EH (cell line): ENCODE measurements around the gene ATRN.
A peak's percentile ranks its signal among the peaks of the same experiment; 100 is the strongest.
"Not testable (repeated sequence)": the region's sequence is repeated elsewhere in the genome, so short reads cannot be mapped to it uniquely, and the experiment has no call there.

Experiments
- DNase-seq: peaks from one replicate; pipeline ENCODE4 v3.0.0-alpha.2; 2015; ENCODE audit warnings: low read depth

Gene ATRN

DNA sequence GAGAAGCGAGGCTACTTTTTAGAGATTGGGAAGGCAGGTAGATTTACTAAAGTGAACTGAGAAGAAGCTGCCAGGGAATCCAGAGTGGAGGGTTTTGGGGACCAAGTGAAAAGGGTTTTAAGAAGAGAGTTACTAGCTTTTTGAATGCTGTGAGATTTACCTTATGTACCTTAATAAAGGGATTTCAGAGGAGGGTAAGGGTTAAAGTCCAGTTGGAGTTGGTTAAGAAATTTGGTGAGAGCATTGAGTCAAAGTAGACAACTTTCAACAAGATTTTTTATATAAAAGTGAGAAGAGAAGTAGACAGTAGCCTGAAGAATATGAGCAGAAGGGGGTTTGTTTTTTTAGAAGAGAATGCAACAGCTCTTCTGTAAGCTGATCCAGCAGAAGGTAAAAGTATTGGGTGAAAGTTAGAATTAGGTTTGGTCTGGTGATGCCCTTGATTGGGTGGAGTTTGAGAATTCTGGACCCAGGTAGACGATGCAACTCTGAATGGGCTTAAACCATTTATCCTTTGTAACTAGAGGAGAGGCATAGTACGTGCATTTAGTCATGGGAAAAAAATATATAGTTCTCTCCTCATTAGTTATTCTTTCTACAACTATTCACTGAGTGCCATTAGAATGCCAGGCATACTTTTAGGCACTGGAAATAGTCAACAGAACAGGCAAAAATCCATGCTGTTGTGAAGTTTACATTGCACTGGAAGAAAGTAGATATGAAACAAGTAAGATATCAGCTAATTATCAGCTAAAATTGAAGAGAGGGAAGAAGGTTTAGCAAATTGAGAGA is 44.8 kb downstream of the ATRN start:
- DNase-seq = peak; percentile 70

DNA sequence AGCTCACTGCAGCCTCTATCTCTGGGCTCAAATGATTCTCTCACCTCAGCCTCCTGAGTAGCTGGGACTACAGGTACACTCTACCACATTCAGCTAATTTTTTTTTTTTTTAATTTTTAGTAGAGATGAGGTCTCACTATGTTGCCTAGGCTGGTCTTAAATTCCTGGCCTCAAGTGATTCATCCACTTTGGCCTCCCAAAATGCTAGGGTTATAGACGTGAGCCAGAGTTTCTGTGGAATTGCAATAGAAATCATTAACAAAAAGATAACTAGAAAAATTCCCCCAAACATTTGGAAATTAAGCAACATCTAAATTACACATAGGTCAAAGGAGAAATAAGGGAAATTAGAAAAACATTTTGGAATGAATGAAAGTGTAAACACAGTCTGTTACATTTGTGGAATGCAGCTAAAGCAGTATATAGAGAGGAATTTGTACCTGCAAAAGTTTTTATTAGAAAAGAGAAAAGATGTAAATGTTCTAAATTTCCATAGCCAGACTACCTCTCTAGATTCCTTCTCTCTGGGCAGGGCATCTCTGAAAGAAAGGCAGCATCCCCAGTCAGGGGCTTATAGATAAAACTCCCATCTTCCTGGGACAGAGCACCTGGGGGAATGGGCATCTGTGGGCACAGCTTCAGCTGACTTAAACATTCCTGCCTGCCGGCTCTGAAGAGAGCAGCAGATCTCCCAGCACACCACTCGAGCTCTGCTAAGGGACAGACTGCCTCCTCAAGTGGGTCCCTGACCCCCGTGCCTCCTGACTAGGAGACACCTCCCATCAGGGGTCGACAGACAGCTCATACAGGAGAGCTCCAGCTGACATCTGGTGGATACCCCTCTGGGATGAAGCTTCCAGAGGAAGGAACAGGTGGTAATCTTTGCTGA is 51.3 kb downstream of the ATRN start:
- no peak for DNase-seq

DNA sequence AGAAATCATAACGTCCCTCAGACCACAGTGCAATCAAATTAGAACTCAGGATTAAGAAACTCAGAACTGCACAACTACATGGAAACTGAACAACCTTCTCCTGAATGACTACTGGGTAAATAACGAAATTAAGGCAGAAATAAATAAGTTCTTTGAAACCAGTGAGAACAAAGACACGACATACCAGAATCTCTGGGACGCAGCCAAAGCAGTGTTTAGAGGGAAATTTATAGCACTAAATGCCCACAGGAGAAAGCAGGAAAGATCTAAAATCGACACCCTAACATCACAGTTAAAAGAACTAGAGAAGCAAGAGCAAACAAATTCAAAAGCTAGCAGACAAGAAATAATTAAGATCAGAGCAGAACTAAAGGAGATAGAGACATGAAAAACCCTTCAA is 53.9 kb downstream of the ATRN start:
- not testable (repeated sequence) for DNase-seq

DNA sequence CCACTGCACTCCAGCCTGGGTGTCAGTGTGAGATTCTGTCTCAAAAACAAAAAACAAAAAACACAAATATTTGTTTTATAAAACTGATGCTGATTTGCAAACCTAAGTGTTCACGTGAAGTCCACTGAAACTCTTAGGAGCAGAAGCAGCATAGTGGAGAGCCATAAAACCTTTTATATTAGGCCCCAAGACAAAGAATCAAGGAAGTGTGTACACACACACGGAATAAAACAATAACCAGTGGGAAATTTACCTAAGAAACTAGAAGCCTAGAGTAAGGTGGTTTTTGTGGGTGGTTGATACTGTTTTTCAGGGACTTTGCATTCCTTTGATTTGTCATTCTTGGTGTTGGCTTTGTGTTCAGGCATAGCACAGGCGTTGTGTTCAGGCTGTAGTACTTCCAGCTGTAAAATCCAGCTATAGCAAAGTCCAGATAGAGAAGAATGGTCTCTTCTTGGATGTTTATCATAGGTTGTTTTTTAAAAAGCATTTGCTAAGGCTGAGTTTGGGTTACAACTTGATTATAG is 61.3 kb downstream of the ATRN start:
- no peak for DNase-seq

DNA sequence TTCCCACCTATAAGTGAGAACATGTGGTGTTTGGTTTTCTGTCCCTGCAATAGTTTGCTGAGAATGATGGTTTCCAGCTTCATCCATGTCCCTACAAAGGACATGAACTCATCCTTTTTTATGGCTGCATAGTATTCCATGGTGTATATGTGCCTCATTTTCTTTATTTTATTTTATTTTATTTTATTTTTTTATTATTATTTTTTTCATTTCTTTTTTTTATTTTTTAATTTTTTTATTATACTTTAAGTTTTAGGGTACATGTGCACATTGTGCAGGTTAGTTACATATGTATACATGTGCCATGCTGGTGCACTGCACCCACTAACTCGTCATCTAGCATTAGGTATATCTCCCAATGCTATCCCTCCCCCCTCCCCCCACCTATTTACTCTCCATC is 66.9 kb downstream of the ATRN start:
- DNase-seq = not testable (repeated sequence)

DNA sequence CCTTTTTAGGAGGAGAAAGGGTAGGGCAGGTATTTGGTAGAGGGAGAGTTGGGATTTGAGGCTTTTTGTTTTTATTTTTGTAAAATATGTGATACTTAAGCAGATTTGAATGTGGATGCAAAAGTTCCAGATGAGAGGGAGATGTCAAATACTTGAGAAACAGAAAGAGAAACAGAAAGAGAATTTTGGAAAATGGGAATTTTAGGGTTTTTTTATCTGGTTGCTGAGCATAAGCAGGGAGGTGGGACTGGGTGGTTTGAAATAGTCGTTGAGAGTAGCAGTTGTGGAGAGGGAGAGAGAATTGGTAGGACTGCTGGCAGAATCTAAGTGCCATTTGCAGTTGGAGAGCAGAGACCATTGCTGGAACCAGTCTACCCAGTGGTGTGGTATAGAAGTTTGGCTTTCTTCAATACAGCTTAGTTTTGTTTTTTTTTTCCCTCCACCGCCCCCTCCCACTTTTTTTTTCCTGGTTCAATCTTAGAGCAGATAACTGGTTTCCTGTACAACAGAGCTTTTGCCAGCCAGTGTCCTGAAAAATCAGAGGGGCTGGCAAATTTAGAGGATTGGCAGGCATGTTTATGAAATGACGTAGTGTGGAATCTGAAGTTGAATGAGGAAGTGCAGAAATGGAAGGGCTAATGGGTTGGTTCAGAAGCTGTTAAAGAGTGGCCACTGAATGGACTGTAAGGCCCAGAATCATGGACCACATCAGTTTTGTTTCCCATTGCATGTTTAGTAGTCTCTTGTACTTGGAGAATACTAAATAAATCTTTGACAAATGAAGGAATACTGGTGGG is 68.7 kb downstream of the ATRN start:
- DNase-seq = no peak

DNA sequence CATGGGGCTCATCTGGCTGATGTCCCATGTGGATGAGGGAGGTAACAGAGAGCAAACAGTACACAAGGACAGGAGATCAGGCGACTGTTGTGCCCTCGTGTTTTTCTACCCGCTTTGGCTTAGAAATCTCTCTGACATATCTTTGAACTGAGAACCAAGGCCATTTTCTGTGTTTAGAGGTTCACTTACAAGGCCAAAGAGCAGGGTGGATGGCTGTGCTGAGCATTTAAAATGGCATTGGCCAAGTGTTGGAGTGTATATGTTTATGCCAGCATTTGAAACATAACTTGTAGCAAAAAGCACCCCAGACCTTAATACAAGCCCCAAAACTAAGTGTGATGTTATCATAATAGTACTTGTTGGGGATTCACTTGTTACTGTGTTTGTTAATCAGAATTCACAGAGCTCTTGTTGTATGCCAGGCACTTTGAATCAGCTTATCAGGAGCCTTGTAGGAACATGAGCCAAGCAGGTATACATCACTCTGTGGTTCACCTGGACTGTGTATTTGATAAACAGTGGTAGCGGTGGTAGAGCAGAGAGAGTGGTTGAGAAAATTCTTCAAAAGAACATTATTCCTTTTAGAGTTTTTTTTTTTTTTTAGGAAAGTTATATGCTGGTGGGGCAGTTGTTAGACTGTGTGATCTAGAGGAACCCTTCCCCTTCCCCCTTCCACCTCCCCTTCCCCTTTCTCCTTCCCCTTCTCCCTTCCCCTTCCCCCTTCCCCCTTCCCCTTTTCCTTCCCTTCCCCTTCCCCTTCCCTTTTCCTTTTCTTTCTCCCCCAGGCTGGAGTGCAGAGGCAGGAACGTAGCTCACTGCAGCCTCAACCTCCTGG is 71.3 kb downstream of the ATRN start:
- DNase-seq = no peak

DNA sequence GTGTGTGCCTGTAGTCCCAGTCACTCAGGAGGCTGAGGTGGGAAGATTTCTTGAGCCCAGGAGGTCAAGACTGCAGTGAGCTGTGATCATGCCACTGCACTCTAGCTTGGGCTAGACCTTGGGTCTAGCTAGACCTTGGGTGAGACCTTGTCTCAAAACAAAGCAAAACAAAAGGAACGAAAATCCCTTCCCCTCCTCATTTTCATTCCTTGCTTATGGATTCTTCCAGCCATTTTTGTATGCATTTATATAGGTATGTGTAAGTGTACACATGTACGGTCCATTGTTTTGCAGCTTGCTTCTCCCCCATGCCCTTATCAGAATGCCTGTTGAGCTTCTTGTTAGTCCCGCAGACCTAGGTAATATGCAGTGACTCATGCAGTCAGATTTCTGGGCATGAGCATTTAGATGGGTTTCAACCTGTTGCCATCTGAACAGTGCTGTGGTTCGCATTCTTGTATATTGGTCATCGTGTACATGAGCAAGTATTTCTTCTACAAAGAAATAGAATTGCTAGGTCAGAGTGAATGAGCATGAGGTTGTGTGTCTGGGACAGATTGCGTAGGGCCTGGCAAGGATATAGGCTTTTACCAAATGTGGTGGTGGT is 73.2 kb downstream of the ATRN start:
- DNase-seq = peak; percentile 19

DNA sequence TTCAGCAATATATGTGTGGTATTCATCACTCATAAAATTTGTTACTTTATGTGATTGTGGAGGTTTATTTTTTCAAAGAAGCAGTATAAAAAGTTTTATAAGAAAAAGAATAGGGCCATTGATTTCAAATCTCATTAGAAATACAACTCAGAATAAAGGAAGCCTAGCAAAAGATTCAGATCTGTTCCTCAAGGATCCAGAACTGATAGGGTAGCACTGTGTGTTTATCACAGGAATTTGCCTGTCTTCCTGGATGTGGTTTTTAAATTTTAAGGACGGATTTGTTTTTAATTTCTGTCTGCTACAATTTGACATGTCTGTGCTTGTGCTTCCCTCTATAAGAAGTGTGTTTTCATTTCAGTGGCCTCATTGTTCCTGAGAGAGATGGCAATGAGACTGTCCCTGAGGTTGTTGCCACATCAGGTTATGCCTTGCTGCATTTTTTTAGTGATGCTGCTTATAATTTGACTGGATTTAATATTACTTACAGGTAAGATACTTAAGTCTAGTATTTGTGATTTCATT is 74.6 kb downstream of the ATRN start:
- DNase-seq = no peak

DNA sequence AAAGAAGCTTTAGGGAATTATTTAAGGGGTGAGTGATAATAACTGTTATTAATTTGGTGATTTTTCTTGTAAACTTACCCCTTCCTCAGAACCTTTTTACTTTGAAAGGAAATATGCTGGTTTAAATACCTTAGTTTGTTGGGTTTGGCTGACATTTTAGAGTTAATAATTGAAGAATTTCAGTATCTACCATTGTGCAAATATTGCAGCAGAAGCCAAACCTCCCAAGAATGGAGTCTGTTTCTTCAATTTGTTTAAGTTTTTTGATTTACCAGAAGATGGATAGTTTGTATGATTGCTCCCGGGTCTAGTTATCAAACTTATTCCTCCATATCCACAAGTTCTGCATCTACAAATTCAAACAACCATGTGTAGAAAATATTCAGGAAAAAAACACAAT is 77.1 kb downstream of the ATRN start:
- no peak for DNase-seq

DNA sequence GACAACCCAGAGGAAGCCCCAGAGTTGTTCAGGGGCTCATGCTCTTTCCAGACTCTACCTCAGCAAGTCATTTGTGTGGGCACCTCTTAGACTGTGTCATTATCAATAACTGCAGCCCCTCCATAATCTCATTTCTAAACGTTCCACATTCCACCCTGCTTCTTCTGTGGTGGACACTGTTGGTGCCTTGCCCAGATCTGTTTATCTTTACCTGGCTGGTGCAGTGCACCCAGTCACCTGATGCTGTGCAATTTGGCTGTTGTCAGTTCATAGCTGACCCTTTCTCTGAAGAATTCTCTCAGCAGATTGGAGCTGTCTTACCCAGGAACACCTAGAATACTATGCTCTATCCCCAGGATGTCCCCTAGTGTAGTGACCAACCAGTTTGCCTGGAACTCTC is 80.0 kb downstream of the ATRN start:
- DNase-seq = no peak

DNA sequence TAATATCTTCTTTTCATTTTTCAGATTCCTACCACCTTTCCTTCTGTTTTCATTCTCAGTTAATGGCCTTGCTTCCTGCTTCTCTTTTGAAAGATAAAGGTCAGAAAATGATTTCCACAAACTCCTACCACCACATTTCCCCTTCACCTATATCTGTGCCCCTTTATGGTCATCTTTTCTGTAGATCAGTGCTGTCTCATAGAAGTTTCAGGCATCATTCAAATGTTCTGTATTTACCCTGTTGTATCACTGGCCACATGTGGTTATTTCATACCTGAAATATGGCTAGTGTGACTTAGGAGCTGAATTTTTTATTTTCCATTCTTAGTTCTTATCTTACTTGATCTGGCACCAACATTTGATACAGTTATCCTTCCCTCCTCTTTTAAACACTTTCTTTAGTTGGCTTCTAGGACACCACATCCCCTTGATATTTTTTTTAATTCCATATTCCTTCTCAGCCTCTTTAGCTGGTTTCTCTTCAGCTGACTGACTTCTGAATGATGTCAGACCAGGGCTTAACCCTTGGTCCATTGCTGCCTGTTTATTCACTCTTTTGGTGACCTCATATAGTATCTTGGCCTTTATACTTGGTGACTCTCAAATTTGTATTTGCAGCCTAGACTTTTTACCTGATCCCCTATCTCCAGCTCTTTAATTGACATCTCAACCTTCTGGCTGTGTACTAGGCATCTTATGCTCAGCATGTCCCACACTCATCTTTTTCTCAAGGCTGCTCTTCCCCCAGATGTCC is 81.0 kb downstream of the ATRN start:
- DNase-seq = no peak

DNA sequence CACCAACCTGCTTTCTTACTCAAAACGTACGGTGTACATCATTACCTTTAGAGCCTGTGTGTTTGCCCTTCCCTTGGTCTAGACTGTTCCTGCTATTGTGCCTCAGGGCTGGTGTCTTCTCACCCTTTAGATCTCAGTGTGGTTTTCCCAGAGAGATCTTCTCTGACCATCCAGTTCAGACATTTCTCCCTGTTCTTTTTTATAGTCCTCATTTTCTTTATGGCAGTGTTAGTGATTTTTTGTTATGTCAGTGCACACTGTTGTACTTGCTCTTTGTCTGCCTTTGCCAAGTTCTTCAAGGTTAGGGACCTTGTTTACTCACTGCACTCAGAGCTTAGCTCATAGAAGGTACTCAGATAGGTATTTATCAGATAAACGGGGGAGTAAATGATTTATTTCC is 82.8 kb downstream of the ATRN start:
- DNase-seq = no peak

DNA sequence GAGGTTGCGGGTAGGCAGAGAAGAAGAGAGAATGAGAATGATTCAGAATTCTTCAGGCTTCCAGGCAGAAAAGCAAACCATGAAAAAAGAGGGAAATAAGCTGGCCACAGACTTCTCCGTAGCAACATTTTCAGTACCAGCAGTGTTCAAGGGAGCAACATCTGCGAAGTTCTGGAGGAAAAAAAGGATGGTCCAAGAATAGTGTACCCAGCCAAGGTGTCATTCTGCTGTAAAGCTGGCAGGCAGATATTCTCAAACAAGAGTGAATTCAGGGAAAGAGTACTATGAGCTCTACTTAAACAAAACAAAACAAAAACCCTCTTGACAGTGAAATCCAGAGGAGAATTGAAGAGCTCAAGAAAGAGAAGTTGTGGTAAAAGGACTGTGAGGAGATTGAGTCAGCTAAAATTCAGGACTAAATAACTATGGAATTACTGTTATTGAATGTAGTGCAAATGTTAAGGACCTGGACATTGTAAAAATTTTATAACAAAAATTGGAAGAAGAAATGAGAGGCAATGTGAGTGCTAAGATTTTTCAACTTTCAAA is 86.5 kb downstream of the ATRN start:
- no peak for DNase-seq

DNA sequence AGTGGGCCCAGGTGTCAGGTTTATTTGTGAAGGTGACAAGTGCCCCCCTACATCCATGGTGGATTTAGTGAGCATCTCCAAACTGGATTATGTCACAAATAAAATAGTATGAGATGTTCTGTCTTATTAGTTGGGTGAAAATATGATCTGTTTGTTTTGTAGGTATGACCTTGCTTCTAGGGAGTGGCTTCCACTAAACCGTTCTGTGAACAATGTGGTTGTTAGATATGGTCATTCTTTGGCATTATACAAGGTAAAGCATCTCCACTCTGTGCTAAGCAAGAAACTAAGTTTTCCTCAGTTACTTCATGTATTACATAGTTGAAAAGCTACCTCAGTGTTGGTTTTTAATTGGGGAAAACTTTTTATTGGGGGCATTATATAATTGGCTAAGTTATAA is 88.4 kb downstream of the ATRN start:
- DNase-seq = no peak

DNA sequence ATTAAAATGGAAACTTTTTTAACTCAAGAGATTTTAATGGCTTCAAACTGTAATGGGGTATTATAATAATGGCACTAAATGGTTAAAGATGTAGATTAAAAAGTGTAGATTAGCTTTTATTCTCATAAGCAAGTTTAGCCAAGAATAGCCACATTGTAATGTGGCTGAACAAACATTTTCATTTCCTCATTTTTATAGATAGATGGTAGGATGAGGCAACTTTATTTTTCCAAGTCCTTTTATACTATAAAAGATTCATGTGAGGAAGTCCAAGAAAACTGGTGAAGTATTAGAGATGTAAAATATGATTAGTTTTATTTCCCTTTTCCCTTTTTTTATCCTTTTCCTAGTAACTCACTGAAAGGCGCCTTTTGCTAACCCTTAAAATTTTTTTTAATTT is 88.8 kb downstream of the ATRN start:
- no peak for DNase-seq

DNA sequence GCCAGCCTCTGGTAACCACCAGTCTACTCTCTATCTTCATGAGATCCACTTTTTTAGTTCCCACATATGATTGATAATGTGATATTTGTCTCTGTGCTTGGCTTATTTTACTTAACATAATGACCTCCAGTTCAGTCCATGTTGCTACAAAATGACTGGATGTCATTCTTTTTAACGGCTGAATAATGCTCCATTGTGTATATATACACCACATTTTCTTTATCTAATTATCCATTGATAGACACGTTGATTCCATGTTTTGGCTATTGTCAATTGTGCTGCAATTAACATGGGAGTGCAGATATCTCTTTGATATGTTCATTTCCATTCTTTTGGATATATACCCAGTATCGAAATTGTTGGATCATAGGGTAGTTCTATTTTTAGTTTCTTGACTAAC is 89.3 kb downstream of the ATRN start:
- DNase-seq = no peak

DNA sequence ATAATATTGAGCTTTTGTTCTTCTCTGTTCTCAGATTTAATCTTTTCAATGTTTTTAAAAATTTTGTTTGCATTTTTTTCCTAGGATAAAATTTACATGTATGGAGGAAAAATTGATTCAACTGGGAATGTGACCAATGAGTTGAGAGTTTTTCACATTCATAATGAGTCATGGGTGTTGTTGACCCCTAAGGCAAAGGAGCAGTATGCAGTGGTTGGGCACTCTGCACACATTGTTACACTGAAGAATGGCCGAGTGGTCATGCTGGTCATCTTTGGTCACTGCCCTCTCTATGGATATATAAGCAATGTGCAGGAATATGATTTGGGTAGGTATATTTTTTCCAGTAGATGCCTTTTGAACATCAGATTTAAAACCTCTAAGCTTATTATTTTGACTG is 89.8 kb downstream of the ATRN start:
- DNase-seq = peak; percentile 65

DNA sequence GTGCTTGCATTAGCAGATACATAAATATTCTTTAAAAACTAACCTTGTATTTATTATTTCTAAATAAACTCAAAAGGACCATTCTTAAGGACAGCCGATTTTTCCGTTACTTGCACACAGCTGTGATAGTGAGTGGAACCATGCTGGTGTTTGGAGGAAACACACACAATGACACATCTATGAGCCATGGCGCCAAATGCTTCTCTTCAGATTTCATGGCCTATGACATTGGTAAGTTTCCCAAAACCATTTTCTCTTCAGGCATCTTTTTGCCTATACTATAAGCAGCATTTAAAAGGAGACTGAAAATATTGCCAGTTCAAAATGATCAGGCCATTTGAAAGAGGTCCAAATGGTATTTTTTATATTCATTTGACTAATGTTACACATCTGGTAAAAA is 92.3 kb downstream of the ATRN start:
- DNase-seq = no peak
